GM19468 (cell line): Measurements from ENCODE around the gene PLAU.
"Not testable (repeated sequence)": the region's sequence is repeated elsewhere in the genome, so short reads cannot be mapped to it uniquely, and the experiment has no call there.

Experiments
- ATAC-seq: cut with Tn5 transposase; IDR thresholded peaks from one replicate; pipeline ENCODE4 v1.9.1; 2021; ENCODE audit warnings: mild to moderate bottlenecking, moderate library complexity, moderate number of reproducible peaks; ENCODE audit not compliant: unreplicated experiment; ENCODE audit errors: extremely low read depth

Gene PLAU

DNA sequence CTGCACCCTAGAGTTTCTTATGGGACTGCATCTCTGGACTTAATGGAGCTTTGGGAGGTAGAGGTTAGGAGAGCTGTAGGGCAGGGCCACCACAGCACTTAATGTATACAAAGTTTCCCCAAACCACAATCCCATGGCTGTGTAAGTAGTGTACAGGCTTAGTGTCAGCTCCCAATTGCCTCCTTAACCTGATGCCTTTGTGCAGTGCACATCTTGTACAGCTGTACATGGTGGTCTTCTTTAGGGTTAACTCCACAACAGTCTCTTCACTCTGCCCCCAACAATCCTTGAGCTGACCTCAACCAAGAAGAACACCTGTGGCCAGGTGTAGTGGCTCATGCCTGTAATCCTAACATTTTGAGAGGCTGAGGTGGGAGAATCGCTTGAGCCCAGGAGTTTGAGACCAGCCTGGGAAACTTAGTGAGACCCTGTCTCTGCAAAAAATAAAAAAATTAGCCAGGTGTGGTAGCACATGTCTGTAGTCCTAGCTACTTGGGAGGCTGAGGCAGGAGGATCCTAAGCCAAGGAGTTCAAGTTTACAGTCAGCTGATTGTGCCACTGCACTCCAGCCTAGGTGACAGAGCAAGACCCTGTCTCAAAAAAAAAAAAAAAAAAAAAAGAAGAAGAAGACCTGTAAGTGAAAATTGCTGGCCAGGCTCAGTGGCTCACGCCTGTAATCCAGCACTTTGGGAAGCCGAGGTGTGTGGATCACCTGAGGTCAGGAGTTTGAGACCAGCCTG, 6.8 kb downstream of the PLAU start:
- ATAC-seq, result no peak

DNA sequence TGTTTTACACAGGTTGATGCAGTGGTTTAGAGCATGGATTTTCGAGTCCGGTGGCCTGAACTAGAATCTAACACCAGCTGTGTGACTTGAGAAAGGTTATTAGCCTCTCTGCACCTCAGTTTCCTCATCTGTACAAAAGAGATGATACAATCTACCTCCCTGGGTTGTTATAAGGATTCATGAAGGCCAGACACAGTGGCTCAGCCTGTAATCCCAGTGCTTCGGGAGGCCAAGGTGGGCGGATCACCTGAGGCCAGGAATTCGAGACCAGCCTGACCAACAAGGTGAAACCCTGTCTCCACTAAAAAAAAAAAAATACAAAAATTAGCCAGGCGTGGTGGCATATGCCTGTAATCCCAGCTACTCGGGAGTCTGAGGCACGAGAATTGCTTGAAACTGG, 8.5 kb downstream of the PLAU start:
- ATAC-seq, result not testable (repeated sequence)

DNA sequence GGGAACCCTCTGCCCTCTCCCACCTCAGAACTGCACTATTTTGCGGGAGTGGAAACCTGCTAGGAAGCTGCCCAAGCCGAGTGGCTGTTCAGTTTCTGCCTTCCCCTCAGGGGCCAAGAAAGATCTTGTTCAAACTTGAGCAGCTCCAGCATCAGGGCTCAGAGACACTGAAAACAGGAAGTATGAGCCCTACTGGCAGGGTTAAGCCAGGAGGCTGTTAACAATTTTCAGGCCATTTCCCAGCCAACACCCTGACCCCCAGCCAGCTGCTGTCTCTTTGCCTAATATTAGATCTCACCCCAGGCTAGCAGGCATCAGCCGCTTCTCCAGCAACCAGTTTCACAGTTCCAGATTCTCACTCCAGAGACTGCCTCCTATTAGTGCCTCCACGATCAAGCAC, 9.2 kb downstream of the PLAU start:
- ATAC-seq, result no peak

DNA sequence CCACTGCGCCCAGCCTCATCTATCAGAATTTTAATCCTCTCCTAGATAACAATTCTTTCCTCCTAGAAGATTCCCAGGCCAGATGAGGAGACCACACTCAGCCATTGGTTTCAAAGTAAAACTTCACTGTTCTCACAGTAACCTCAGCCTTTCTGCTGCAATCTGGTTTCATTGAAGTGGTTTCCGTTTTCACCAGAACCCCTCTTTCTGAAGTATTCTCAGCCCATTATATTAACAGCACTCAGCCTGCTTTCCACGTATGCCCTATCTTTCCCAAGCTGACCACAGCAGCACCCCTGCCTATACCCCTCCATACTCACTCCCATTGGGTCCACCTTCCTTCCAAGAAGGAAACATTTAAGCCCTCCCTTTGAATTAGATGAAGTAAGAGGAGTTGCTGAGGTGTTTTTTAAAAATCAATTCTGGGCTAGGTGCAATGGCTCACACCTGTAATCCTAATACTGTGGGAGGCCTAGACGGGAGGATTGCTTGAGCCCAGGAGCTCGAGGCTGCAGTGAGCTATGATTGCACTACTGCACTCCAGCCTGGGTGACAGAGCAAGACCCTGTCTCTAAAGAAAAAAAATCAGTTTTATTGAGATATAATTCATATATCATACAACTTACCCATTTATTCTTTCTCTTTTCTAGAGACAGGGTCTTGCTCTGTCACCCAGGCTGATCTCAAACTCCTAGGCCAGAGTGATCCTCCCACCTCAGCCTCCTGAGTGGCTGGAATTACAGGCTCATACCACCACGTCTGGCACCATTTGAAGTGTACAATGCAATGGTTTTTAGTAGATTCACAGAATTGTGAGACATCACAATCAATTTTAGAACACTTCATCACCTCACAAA, 11.3 kb downstream of the PLAU start:
- ATAC-seq, result no peak

DNA sequence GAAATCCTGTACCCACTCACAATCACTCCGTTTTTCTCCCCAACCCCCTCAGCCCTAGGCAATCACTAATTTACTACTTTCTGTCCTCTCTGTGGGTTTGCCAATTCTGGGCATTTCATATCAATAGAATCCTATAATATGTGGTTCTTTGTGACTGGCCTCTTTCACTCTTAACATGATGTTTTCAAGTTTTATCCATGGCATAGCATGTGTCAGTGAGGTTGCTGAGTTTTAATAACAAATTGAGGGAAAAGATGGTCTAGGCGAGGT, 11.9 kb downstream of the PLAU start:
- no peak for ATAC-seq

DNA sequence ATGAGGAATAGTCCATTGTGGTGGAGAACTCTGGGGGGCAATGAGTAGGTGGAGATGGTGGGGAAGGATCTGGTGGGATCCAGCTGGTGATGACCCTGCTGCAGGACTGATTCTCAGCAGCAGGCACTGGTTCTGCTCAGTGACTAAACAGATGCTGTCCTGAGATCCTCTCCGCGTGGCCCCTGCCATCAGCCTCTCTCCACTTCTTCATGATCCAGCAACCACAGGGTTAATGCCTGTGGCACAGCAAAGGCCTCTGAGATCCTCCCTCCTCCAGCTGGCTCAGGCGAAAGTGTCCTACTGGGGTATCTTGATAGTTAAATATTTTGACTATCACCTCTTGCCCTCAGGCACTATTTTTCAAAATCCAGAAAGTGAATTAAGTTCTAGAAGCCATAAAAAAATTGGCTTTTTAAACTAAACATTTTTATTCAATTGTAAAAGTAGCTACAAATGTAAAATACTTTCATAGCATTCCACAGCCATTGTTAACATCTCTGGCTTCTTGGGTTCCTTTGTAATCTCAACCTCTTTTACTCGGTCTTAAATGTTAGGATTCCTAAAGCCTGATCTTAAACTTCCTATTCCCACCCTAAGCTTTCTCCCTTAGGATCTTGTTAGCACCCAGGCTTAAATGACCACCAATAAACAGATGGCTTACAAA, 13.1 kb downstream of the PLAU start:
- no peak for ATAC-seq

DNA sequence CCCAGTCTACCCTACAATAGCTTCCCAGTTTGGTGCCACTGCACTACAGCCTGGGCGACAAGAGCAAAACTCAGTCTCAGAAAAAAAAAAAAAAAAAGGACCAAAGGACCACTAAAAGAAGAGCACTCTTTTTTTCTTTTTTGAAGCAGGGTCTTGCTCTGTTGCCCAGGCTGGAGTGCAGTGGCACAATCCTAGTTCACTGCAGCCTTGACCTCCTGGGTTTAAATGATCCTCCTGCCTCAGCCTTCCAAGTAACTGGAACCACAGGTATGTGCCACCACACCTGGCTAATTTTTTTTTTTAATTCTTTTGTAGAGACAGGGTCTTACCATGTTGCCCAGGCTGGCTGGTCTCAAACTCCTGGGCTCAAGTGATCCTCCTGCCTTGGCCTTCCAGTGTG, 14.0 kb downstream of the PLAU start:
- no peak for ATAC-seq

DNA sequence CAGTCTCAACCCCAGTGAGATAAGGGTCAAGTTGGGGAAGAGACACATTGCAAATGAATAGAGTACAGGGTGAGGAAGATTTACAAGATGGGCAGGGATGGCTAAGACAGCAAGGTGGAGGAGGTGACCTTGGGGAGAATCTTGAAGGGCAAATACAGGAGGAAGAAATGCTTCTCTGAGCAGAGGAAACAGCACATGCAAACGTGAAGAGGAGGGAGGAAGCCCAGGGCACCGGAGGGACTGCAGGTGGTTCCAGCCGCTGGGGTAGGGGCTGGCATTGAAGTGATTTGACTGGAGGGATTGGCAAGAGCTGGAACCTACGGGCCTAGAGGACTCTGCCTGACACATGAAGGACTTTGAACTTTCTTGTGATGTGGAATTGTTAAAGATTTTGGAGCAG, 14.6 kb downstream of the PLAU start:
- no peak for ATAC-seq

DNA sequence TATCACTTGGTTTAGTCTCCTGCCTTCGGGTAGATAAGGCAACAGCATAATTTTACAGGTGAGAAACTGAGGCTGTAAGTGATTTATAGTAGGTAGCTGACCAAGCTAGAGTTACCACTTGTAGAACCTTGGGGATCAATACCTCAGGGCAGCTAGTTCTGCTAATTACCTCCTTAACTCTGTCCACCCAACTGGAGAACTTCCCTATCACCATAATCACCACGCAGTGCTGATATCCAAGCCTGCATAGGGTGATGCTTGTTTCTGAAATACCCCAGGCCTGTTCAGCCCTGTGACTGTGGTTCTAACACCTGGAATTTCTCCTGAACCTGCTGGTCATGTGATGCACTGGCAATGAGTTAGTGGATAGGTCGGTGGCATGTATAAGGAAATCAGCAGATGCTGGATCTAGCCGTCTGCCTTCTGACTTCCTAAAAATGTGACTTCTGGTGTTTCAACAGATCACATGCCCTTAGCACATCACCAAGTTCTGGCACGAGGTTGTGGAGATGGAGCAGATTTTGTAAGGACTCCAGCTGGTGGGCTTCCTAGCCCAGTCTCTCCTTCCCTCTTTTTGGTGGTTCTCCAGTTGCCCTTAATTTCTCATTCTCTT, 15.3 kb downstream of the PLAU start:
- no peak for ATAC-seq

DNA sequence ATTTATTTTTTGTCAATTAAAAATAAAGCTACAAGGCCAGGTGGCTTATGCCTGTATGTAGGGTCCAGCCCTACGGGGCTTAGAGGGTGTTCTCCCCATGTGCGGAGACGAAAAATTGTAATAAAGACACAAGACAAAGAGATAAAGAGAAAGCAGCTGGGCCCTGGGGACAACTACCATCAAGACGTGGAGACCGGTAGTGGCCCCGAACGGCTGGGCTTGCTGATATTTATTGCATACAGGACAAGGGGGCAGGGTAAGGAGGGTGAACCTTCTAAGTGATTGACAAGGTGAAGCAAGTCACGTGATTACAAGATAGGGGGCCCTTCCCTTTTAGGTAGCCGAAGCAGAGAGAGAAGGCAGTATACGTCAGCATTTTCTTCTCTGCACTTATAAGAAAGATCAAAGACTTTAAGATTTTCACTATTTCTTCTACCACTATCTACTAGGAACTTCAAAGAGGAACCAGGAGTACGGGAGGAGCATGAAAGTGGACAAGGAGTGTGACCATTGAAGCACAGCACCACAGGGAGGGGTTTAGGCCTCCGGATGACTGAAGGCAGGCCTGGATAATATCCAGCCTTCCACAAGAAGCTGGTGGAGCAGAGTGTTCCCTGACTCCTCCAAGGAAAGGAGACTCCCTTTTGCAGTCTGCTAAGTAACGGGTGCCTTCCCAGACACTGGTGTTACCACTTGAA, 19.8 kb downstream of the PLAU start:
- not testable (repeated sequence) for ATAC-seq

DNA sequence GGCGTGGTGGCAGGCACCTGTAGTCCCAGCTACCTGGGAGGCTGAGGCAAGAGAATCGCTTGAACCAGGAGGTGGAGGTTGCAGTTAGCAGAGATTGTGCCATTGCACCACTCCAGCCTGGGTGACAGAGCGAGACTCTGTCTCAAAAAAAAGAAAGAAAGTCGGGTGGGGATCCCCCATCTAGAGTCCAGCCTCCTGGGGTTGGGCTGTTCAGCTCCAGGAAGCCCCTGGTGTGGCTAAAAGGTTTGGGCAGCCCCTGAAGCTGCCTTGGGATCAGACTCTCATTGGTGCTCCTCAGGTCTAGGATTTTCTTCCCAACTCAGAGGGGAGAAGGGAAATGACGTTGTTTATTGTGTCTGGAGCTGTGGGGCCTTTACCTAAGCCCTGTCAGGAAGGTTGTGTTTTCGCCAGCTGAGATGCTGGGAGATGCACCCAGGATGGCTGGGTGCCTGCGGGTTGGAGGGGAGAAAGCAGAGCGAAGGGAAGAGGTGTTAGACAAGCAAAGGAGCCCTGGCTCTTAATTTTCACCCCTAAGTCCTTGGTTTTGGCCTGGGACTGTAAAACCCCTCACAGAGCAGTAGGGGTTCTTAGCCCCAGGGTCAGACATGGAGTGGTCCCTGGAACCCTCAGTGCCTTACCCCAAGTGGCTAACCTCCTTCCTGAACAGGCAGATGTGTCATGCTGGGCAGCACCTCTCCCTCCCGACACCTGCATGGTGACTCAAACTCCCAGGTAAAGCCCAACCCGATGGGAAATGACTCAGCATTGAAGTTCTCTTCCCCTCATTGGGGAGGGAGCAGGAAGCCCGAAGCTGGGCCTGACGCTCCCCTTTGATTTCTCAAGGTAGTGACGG, 21.1 kb downstream of the PLAU start:
- no peak for ATAC-seq

DNA sequence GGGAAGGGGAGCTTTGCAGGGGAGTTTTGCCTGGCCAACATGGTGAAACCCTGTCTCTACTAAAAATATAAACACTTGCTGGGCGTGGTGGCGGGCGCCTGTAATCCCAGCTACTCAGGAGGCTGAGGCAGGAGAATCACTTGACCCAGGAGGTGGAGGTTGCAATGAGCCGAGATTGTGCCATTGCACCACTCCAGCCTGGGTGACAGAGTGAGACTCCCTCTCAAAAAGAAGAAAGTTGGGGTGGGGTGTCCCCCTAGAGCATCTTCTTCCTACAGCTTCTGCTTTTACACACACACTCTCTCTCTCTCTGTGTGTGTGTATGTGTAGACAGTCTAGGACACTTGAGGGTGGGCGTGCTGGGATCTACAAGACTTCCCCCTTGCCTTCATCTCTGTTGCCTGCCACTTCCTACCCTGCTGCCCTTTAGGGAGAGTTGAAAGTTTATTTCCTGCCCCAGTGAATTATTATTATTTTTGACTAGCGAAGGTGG, 21.7 kb downstream of the PLAU start:
- no peak for ATAC-seq

DNA sequence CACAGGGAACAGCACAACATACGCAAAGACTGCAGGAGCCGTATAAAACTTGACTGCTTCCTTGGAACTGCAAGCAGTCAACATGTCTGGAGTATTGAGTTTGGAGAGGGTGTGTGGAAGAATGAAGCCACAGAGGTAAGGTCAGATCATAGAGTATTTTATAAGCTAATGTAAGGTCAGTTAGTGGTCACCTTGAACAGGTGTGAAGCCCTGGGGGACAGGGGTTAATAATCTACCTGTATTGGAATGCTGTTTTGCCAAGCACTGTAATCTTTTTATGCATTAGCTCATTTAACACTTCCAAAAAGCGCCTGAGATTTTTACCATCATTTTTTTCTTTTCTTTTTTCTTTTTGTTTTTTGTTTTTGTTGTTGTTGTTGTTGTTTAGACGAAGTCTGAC, 23.1 kb downstream of the PLAU start:
- no peak for ATAC-seq

DNA sequence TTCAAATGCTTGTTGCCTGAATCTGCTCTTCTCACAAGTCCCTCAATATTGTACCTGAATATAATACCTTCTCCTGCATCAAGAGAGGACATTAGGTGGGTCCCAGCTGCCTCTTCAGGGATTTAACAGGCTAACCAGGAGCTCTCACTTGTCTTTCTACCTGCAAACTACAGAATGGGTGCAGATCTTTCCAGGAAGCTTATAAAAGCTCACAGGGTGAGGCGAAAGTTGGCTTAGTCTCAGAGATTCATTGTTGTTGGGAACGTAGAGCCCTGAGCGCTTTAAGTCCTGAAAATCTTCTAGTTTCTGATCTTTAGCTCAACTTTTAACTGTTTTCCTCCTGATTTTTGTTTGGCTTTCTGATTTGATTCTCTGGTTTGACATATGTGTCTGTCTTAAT, 25.0 kb downstream of the PLAU start:
- no peak for ATAC-seq

DNA sequence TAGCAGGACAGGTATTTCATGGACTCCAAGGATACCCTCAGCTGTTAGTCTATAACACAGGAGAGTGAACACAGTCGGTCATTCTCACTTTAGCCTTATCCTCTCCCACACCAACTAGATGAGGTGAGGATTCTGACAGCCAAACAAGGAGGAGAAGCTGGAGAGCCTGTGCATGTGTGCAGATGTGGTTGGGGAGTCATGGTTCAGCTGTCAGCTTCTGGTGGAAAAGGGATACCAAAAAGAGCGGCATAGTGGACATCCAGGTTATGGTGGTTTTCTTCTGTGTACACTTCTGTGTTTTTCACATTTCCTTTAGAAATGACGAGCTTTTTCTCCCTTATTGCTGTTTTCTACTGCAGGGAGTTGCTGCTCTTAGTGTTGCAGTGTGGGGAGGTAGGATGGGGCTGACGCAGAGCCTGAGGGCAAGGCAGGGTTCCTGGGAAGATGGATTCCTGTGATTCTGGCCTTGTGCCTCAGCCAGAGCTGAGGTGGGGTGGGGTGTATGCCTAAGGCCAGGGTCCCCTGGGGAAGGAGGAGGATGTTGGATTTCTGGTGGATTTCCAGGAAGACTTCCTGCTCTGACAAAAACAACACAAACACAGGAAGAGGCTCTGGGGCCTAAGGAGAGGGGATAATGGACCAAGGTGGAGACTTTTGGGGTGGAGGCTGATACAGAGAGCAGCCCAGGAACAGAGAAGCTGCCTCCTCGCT, 26.6 kb downstream of the PLAU start:
- ATAC-seq, result no peak

DNA sequence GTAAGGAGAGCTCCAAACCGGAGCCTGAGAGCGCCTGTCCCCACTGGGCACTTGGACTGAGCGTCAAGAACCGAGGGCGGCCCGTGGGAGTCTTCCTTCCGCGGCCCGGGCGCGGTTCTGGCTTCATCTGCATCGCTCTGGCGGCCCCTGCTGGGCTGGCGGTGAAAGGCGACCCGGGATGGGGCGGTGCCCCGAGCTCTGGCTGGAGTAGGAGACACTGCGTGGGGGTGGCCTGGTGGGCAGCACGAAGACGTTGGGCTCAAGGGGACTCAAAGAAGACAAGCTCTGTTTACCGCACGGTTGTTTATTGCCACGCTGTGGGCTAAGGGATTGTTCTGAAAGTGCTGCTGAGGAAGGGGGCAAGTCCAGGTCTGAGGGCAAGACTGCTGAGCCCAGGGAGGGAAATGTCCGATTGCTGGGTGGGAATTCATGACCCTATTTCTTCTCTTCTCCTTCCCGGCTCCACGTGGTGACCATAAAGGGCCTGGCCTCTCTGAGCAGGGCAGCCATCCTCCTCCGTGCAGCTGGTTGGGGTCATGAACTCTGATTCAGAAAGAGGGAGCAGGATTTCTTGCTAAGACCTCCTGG, 29.8 kb downstream of the PLAU start:
- ATAC-seq, result no peak

DNA sequence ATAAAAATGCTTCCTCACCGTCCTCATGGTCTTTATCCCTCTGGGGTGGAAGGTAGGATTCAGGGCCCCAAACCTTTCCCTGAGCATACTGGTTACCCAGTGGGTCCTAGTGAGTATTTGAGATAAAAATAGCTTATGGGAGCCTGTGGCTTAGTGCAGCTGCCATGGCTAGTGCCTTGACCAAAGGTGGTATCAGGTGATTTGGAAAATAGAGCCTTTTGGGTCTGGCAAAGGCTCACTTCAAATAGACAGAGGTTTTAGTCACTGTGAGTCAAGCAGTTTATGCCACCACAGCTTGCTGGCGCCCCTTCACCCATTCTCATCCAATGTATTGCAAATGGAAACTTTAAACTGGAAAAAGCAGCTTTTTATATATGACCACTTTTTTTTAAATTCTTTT, 30.4 kb downstream of the PLAU start:
- no peak for ATAC-seq

DNA sequence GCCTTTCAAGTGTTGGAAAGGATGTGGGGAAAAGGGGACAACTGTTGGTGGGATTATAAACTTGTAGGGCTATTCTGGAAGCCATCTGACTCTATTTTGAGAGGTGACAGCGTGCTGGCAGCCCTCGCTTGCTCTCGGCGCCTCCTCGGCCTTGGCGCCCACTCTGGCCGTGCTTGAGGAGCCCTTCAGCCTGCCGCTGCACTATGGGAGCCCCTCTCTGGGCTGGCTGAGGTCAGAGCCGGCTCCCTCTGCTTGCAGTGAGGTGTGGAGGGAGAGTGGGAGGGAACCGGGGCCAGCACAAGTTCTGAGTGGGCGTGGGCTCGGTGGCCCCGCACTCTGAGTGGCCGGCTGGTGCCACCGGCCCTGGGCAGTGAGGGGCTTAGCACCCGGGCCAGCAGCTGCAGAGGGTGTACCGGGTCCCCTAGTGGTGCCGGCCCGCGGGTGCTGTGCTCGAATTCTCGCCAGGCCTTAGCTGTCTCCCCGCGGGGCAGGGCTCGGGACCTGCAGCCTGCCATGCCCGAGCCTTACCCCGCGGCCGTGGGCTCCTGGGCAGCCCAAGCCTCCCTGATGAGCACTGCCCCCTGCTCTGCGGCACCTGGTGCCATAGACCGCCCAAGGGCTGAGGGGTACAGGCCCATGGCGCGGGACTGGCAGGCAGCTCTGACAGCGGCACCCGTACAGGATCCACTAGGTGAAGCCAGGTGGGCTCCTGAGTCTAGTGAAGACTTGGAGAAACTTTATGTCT, 33.6 kb downstream of the PLAU start:
- no peak for ATAC-seq
